Activated CD4-positive, alpha-beta T cell treated with anti-CD3 and anti-CD28 coated beads for 48 hours (primary cell): ENCODE measurements around the gene STXBP6.

Source experiments
- DNase-seq: peaks from one replicate; pipeline ENCODE4 v3.0.0-alpha.2; 2020

Gene STXBP6

GRCh38 chr14:25011095-25011494, 38.9 kb downstream of the STXBP6 start:
- DNase-seq: no peak

GRCh38 chr14:25010471-25010870, 39.5 kb downstream of the STXBP6 start:
- DNase-seq: no peak

GRCh38 chr14:25009891-25010290, 40.1 kb downstream of the STXBP6 start:
- no peak for DNase-seq

- DNase-seq: no peak
Observed at GRCh38 chr14:25007832-25008231, 42.1 kb downstream of the STXBP6 start.

- DNase-seq: no peak
Observed at GRCh38 chr14:25006961-25007795, 42.8 kb downstream of the STXBP6 start.

GRCh38 chr14:25006031-25006430, 43.9 kb downstream of the STXBP6 start:
- no peak for DNase-seq

- DNase-seq: no peak
Observed at GRCh38 chr14:25004389-25004809, 45.5 kb downstream of the STXBP6 start.

GRCh38 chr14:25003537-25003936, 46.4 kb downstream of the STXBP6 start:
- DNase-seq: no peak

- no peak for DNase-seq
Observed at GRCh38 chr14:25001601-25002000, 48.3 kb downstream of the STXBP6 start.

- DNase-seq: no peak
Observed at GRCh38 chr14:25001156-25001555, 48.8 kb downstream of the STXBP6 start.

GRCh38 chr14:24999157-24999556, 50.8 kb downstream of the STXBP6 start:
- no peak for DNase-seq

GRCh38 chr14:24996930-24997725, 52.8 kb downstream of the STXBP6 start:
- no peak for DNase-seq

GRCh38 chr14:24995016-24995415, 54.9 kb downstream of the STXBP6 start:
- DNase-seq: no peak

- no peak for DNase-seq
Observed at GRCh38 chr14:24993631-24994030, 56.3 kb downstream of the STXBP6 start.

GRCh38 chr14:24992624-24993360, 57.2 kb downstream of the STXBP6 start:
- no peak for DNase-seq

GRCh38 chr14:24991821-24992220, 58.1 kb downstream of the STXBP6 start:
- no peak for DNase-seq

- DNase-seq: no peak
Observed at GRCh38 chr14:24991288-24991687, 58.7 kb downstream of the STXBP6 start.

GRCh38 chr14:24990773-24991172, 59.2 kb downstream of the STXBP6 start:
- DNase-seq: no peak

- no peak for DNase-seq
Observed at GRCh38 chr14:24990050-24990449, 59.9 kb downstream of the STXBP6 start.

- no peak for DNase-seq
Observed at GRCh38 chr14:24988760-24989159, 61.2 kb downstream of the STXBP6 start.

- DNase-seq: no peak
Observed at GRCh38 chr14:24986206-24986893, 63.6 kb downstream of the STXBP6 start.

- no peak for DNase-seq
Observed at GRCh38 chr14:24984846-24985589, 64.9 kb downstream of the STXBP6 start.
